HEK293 (cell line): ENCODE results near the gene IFT80.

Source experiments
- BCL11B ChIP-seq: fragments of 450-650 bp; formaldehyde crosslinking; IDR thresholded peaks from 2 replicates; pipeline ENCODE4 v1.5.1; 2016; ENCODE audit warnings: low read depth, missing biosample characterization, missing genetic modification characterization
- ZBTB17 ChIP-seq: fragments of 450-650 bp; formaldehyde crosslinking; IDR thresholded peaks from 2 replicates; pipeline ENCODE4 v1.5.1; 2016; ENCODE audit warnings: missing biosample characterization, missing genetic modification characterization
- ZFP37 ChIP-seq: fragments of 450-650 bp; formaldehyde crosslinking; IDR thresholded peaks from 2 replicates; pipeline ENCODE4 v1.5.1; 2016; ENCODE audit warnings: missing biosample characterization, missing genetic modification characterization
- ZFP69B ChIP-seq: fragments of 450-650 bp; formaldehyde crosslinking; IDR thresholded peaks from 2 replicates; pipeline ENCODE4 v1.5.1; 2016; ENCODE audit warnings: missing biosample characterization, missing genetic modification characterization
- ZNF132 ChIP-seq: fragments of 450-650 bp; formaldehyde crosslinking; IDR thresholded peaks from 2 replicates; pipeline ENCODE4 v1.5.1; 2017; ENCODE audit warnings: missing biosample characterization, missing genetic modification characterization, borderline replicate concordance
- ZNF16 ChIP-seq: fragments of 450-650 bp; formaldehyde crosslinking; IDR thresholded peaks from 2 replicates; pipeline ENCODE4 v1.5.1; 2016; ENCODE audit warnings: low read depth, missing biosample characterization, missing genetic modification characterization
- ZNF202 ChIP-seq: fragments of 450-650 bp; formaldehyde crosslinking; IDR thresholded peaks from 2 replicates; pipeline ENCODE4 v1.5.1; 2016; ENCODE audit warnings: missing biosample characterization, missing genetic modification characterization, borderline replicate concordance
- ZNF211 ChIP-seq: fragments of 450-650 bp; formaldehyde crosslinking; IDR thresholded peaks from 2 replicates; pipeline ENCODE4 v1.5.1; 2016; ENCODE audit warnings: low read depth, missing biosample characterization, missing genetic modification characterization
- ZNF292 ChIP-seq: fragments of 450-650 bp; formaldehyde crosslinking; IDR thresholded peaks from 2 replicates; pipeline ENCODE4 v1.5.1; 2016; ENCODE audit warnings: low read depth, missing biosample characterization, missing genetic modification characterization, borderline replicate concordance
- ZNF302 ChIP-seq: fragments of 450-650 bp; formaldehyde crosslinking; IDR thresholded peaks from 2 replicates; pipeline ENCODE4 v1.5.1; 2016; ENCODE audit warnings: missing biosample characterization, missing genetic modification characterization, low read depth
- ZNF341 ChIP-seq: fragments of 450-650 bp; formaldehyde crosslinking; IDR thresholded peaks from 2 replicates; pipeline ENCODE4; 2016; ENCODE audit warnings: low read depth, missing biosample characterization, missing genetic modification characterization
- ZNF529 ChIP-seq: fragments of 450-650 bp; formaldehyde crosslinking; IDR thresholded peaks from 2 replicates; pipeline ENCODE4 v1.5.1; 2017; ENCODE audit warnings: missing genetic modification characterization, missing biosample characterization; ENCODE audit not compliant: insufficient replicate concordance
- ZNF623 ChIP-seq: fragments of 450-650 bp; formaldehyde crosslinking; IDR thresholded peaks from 2 replicates; pipeline ENCODE4 v1.5.1; 2016; ENCODE audit warnings: missing biosample characterization, missing genetic modification characterization
- ZNF843 ChIP-seq: fragments of 450-650 bp; formaldehyde crosslinking; IDR thresholded peaks from 2 replicates; pipeline ENCODE4 v1.5.1; 2016; ENCODE audit warnings: missing biosample characterization, missing genetic modification characterization
- ZSCAN30 ChIP-seq: fragments of 450-650 bp; IDR thresholded peaks from 2 replicates; pipeline ENCODE4 v1.5.1; 2018; ENCODE audit warnings: missing biosample characterization, mild to moderate bottlenecking, missing genetic modification characterization, moderate library complexity
- ZXDB ChIP-seq: fragments of 450-650 bp; formaldehyde crosslinking; IDR thresholded peaks from 2 replicates; pipeline ENCODE4 v1.5.1; 2016; ENCODE audit warnings: missing biosample characterization, missing genetic modification characterization
- TF ChIP-seq, protein P1 (sequence below): fragments of 450-650 bp; formaldehyde crosslinking; IDR thresholded peaks from 2 replicates; pipeline ENCODE4; 2016; ENCODE audit warnings: missing biosample characterization, missing genetic modification characterization
- TF ChIP-seq, protein P2 (sequence below): fragments of 450-650 bp; IDR thresholded peaks from 2 replicates; pipeline ENCODE4 v1.5.1; 2018; ENCODE audit warnings: missing biosample characterization, missing genetic modification characterization
- TF ChIP-seq, protein P3 (sequence below): fragments of 450-650 bp; formaldehyde crosslinking; IDR thresholded peaks from 2 replicates; pipeline ENCODE4 v1.5.1; 2016; ENCODE audit warnings: missing biosample characterization, missing genetic modification characterization
- TF ChIP-seq, protein P4 (sequence below): fragments of 450-650 bp; formaldehyde crosslinking; IDR thresholded peaks from 2 replicates; pipeline ENCODE4 v1.5.1; 2016; ENCODE audit warnings: missing biosample characterization, missing genetic modification characterization
- TF ChIP-seq, protein P5 (sequence below): fragments of 450-650 bp; formaldehyde crosslinking; IDR thresholded peaks from 2 replicates; pipeline ENCODE4 v1.5.1; 2016; ENCODE audit warnings: missing biosample characterization, missing genetic modification characterization, borderline replicate concordance
- TF ChIP-seq, protein P6 (sequence below): fragments of 450-650 bp; formaldehyde crosslinking; IDR thresholded peaks from 2 replicates; pipeline ENCODE4 v1.5.1; 2016; ENCODE audit warnings: missing biosample characterization, missing genetic modification characterization
- TF ChIP-seq, protein P7 (sequence below): fragments of 450-650 bp; formaldehyde crosslinking; IDR thresholded peaks from 2 replicates; pipeline ENCODE4 v1.5.1; 2016; ENCODE audit warnings: missing biosample characterization, missing genetic modification characterization

Gene IFT80

DNA sequence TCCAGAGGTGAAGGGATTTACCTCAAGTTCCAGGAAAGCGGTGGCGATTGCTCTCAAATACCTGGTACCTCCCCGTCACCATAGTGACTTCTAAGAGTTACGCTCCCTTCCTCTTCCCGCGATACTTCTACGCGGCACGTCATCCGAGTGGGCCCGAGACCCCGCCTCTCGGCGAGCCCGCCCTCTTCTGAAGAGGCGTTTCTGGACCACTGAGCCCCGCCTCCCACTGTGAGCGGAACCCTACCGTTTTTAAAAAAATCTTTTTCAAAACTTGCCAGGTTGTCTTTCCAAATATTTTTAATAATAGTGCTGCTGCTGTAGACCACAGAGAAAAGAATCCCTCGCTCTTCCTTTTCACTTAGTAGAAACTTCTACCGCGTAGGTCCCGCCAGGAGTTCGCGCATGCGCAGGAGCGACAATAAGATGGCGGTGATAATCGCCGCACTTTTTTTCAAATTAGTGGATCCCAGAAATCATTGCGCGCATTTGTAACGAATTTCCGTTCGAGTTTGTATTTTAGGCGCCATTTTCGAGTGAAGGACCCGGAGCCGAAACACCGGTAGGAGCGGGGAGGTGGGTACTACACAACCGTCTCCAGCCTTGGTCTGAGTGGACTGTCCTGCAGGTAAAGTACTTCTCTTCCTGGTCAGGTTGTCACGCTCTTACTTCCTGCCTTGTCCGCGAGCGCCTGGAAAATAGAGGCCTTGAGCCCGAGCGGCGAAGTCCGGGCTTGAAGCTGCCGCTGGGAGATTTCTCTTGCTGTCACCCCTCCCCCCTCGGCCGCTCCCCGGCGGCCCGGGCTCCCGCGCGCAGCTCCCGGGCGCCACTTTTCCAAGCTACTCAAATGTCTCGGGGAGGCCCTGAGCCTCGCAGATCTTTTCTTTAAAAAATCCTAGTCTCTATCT is at the start of gene IFT80, which contains the start of gene SMC4 (continued):
- TF ChIP-seq ZNF341 (tag by site-specific recombination), result peak; percentile 90
- TF ChIP-seq ZNF292 (tag by site-specific recombination), result no peak
- TF ChIP-seq, protein P1, sequence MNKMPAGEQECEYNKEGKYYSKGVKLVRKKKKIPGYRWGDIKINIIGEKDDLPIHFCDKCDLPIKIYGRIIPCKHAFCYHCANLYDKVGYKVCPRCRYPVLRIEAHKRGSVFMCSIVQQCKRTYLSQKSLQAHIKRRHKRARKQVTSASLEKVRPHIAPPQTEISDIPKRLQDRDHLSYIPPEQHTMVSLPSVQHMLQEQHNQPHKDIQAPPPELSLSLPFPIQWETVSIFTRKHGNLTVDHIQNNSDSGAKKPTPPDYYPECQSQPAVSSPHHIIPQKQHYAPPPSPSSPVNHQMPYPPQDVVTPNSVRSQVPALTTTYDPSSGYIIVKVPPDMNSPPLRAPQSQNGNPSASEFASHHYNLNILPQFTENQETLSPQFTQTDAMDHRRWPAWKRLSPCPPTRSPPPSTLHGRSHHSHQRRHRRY (tag by site-specific recombination), result no peak
- peak; percentile 62; the same call in 1 of the 2 replicates for TF ChIP-seq ZSCAN30
- TF ChIP-seq ZNF623 (tag by site-specific recombination), result no peak
- no peak for TF ChIP-seq ZNF843 (tag by site-specific recombination)
- no peak for TF ChIP-seq ZNF16 (tag by site-specific recombination)
- no peak for TF ChIP-seq ZNF302 (tag by site-specific recombination)
- TF ChIP-seq, protein P2, sequence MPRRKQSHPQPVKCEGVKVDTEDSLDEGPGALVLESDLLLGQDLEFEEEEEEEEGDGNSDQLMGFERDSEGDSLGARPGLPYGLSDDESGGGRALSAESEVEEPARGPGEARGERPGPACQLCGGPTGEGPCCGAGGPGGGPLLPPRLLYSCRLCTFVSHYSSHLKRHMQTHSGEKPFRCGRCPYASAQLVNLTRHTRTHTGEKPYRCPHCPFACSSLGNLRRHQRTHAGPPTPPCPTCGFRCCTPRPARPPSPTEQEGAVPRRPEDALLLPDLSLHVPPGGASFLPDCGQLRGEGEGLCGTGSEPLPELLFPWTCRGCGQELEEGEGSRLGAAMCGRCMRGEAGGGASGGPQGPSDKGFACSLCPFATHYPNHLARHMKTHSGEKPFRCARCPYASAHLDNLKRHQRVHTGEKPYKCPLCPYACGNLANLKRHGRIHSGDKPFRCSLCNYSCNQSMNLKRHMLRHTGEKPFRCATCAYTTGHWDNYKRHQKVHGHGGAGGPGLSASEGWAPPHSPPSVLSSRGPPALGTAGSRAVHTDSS (tag by site-specific recombination), result no peak
- TF ChIP-seq ZNF529, result no peak
- TF ChIP-seq, protein P3, sequence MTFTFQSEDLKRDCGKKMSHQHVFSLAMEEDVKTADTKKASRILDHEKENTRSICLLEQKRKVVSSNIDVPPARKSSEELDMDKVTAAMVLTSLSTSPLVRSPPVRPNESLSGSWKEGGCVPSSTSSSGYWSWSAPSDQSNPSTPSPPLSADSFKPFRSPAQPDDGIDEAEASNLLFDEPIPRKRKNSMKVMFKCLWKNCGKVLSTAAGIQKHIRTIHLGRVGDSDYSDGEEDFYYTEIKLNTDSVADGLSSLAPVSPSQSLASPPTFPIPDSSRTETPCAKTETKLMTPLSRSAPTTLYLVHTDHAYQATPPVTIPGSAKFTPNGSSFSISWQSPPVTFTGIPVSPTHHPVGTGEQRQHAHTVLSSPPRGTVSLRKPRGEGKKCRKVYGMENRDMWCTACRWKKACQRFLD, result no peak
- no peak for TF ChIP-seq ZFP69B (tag by site-specific recombination)
- TF ChIP-seq ZXDB (tag by site-specific recombination), result peak; percentile 63; the same call in 1 of the 2 replicates
- no peak for TF ChIP-seq ZFP37 (tag by site-specific recombination)
- TF ChIP-seq, protein P4, sequence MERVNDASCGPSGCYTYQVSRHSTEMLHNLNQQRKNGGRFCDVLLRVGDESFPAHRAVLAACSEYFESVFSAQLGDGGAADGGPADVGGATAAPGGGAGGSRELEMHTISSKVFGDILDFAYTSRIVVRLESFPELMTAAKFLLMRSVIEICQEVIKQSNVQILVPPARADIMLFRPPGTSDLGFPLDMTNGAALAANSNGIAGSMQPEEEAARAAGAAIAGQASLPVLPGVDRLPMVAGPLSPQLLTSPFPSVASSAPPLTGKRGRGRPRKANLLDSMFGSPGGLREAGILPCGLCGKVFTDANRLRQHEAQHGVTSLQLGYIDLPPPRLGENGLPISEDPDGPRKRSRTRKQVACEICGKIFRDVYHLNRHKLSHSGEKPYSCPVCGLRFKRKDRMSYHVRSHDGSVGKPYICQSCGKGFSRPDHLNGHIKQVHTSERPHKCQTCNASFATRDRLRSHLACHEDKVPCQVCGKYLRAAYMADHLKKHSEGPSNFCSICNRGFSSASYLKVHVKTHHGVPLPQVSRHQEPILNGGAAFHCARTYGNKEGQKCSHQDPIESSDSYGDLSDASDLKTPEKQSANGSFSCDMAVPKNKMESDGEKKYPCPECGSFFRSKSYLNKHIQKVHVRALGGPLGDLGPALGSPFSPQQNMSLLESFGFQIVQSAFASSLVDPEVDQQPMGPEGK (tag by site-specific recombination), result no peak
- no peak for TF ChIP-seq ZBTB17
- TF ChIP-seq ZNF202 (tag by site-specific recombination), result no peak
- TF ChIP-seq BCL11B (tag by site-specific recombination), result peak; percentile 60; the same call in 1 of the 2 replicates
- TF ChIP-seq, protein P5, sequence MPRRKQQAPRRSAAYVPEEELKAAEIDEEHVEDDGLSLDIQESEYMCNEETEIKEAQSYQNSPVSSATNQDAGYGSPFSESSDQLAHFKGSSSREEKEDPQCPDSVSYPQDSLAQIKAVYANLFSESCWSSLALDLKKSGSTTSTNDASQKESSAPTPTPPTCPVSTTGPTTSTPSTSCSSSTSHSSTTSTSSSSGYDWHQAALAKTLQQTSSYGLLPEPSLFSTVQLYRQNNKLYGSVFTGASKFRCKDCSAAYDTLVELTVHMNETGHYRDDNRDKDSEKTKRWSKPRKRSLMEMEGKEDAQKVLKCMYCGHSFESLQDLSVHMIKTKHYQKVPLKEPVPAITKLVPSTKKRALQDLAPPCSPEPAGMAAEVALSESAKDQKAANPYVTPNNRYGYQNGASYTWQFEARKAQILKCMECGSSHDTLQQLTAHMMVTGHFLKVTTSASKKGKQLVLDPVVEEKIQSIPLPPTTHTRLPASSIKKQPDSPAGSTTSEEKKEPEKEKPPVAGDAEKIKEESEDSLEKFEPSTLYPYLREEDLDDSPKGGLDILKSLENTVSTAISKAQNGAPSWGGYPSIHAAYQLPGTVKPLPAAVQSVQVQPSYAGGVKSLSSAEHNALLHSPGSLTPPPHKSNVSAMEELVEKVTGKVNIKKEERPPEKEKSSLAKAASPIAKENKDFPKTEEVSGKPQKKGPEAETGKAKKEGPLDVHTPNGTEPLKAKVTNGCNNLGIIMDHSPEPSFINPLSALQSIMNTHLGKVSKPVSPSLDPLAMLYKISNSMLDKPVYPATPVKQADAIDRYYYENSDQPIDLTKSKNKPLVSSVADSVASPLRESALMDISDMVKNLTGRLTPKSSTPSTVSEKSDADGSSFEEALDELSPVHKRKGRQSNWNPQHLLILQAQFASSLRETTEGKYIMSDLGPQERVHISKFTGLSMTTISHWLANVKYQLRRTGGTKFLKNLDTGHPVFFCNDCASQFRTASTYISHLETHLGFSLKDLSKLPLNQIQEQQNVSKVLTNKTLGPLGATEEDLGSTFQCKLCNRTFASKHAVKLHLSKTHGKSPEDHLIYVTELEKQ (tag by site-specific recombination), result no peak
- no peak for TF ChIP-seq ZNF211 (tag by site-specific recombination)
- TF ChIP-seq, protein P6, sequence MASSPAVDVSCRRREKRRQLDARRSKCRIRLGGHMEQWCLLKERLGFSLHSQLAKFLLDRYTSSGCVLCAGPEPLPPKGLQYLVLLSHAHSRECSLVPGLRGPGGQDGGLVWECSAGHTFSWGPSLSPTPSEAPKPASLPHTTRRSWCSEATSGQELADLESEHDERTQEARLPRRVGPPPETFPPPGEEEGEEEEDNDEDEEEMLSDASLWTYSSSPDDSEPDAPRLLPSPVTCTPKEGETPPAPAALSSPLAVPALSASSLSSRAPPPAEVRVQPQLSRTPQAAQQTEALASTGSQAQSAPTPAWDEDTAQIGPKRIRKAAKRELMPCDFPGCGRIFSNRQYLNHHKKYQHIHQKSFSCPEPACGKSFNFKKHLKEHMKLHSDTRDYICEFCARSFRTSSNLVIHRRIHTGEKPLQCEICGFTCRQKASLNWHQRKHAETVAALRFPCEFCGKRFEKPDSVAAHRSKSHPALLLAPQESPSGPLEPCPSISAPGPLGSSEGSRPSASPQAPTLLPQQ (tag by site-specific recombination), result no peak
- no peak for TF ChIP-seq ZNF132
- TF ChIP-seq, protein P7, sequence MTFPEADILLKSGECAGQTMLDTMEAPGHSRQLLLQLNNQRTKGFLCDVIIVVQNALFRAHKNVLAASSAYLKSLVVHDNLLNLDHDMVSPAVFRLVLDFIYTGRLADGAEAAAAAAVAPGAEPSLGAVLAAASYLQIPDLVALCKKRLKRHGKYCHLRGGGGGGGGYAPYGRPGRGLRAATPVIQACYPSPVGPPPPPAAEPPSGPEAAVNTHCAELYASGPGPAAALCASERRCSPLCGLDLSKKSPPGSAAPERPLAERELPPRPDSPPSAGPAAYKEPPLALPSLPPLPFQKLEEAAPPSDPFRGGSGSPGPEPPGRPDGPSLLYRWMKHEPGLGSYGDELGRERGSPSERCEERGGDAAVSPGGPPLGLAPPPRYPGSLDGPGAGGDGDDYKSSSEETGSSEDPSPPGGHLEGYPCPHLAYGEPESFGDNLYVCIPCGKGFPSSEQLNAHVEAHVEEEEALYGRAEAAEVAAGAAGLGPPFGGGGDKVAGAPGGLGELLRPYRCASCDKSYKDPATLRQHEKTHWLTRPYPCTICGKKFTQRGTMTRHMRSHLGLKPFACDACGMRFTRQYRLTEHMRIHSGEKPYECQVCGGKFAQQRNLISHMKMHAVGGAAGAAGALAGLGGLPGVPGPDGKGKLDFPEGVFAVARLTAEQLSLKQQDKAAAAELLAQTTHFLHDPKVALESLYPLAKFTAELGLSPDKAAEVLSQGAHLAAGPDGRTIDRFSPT (tag by site-specific recombination), result no peak
